HCT116 (cell line): ENCODE measurements around the gene GPC1. TPM values are rescaled to one million over a fixed set of nuclear protein-coding genes. Genes with fewer than 3 reads are reported as not detected.

Experiments used
- ATAC-seq: fragments of 200-7000 bp; cut with Tn5 transposase; 2 replicates; pipeline ENCODE4 v1.9.1; 2020; ENCODE audit warnings: mild to moderate bottlenecking, moderate library complexity
- BruUV-seq: library from RNA; stranded (reverse); fragments of 400-500 nt; replicated peaks from 2 replicates; lab custom pipeline; 2021; lab: Mats Ljungman, UMichigan
- CTCF ChIA-PET: fragments of 300-600 bp; sonication (Branson Sonifier 250); formaldehyde crosslinking; loops from one replicate; lab custom pipeline; 2021; ENCODE audit warnings: antibody characterized with exemption; lab: Charles Lee
- POLR2A ChIA-PET: fragments of 300-600, 350-600 bp; sonication (Branson Sonifier 250); formaldehyde crosslinking; loops from one replicate; lab custom pipeline; 2021; ENCODE audit warnings: antibody characterized with exemption; lab: Charles Lee
- RAD21 ChIA-PET, 2 experiments: fragments of 300-600 bp; sonication (Branson Sonifier 250); formaldehyde crosslinking; loops; one replicate each; lab custom pipeline; 2023; ENCODE audit warnings: low total read pairs in 2 of 2; ENCODE audit not compliant: uncharacterized antibody in 2 of 2, unreplicated experiment in 2 of 2, low non-redundant PET in 1 of 2; lab: Charles Lee
- DNase-seq: peaks from one replicate; pipeline ENCODE4 v3.0.0-alpha.2; 2010; ENCODE audit warnings: low read depth, low spot score
- H2AFZ ChIP-seq: fragments of 200-600 bp; shearing (Covaris generic), sonication (generic); 2 replicates; pipeline ENCODE4 v1.6.1; 2017; ENCODE audit warnings: low read depth, mixed run types, mixed read lengths, antibody characterized with exemption, low read length; ENCODE audit not compliant: poor library complexity, severe bottlenecking
- H3K27ac ChIP-seq: 2 replicates; pipeline ENCODE4 v1.5.1; 2012; ENCODE audit warnings: low read depth, low read length
- H3K27me3 ChIP-seq: fragments of 200-600 bp; sonication (generic); 2 replicates; pipeline ENCODE4 v1.6.1; 2016; ENCODE audit warnings: mixed run types, low read length, mixed read lengths; ENCODE audit not compliant: insufficient read depth
- H3K36me3 ChIP-seq, 2 experiments: fragments of 200-500 bp in 1 of 2; fragments of 200-600 bp in 1 of 2; sonication (Bioruptor generic) in 1 of 2; sonication (generic) in 1 of 2; 2 replicates each; pipeline versions ENCODE4 v1.5.1 to v1.6.1; 2014 to 2016; ENCODE audit warnings: low read length in 2 of 2, inconsistent platforms in 1 of 2, mixed read lengths in 1 of 2, mixed run types in 1 of 2; ENCODE audit not compliant: insufficient read depth in 2 of 2, control insufficient read depth in 1 of 2
- H3K4me1 ChIP-seq, 2 experiments: fragments of 200-600 bp in 1 of 2; sonication (generic) in 1 of 2; 2 replicates each; pipeline versions ENCODE4 v1.5.1 to v1.6.1; 2012 to 2017; ENCODE audit warnings: low read length in 2 of 2, inconsistent platforms in 1 of 2, mild to moderate bottlenecking in 1 of 2, mixed read lengths in 1 of 2, mixed run types in 1 of 2, moderate library complexity in 1 of 2; ENCODE audit not compliant: insufficient read depth in 2 of 2, control insufficient read depth in 1 of 2
- H3K4me2 ChIP-seq: fragments of 200-600 bp; sonication (generic); 2 replicates; pipeline ENCODE4 v1.6.1; 2017; ENCODE audit warnings: mixed run types, low read length, mixed read lengths
- H3K4me3 ChIP-seq, 2 experiments: fragments of 200-600 bp in 1 of 2; sonication (generic) in 1 of 2; replicated peaks in 1 of 2; 2 replicates each; pipeline ENCODE4 v1.5.1; 2011 to 2016; ENCODE audit warnings: low read length in 2 of 2, control low read depth in 1 of 2, low read depth in 1 of 2, mild to moderate bottlenecking in 1 of 2, mixed read lengths in 1 of 2, mixed run types in 1 of 2
- H3K79me2 ChIP-seq: fragments of 200-600 bp; sonication (generic); 2 replicates; pipeline ENCODE4 v1.6.1; 2017; ENCODE audit warnings: mild to moderate bottlenecking, mixed run types, low read length, moderate library complexity, mixed read lengths; ENCODE audit not compliant: insufficient read depth
- H3K9ac ChIP-seq: fragments of 200-600 bp; sonication (generic); 2 replicates; pipeline ENCODE4 v1.6.1; 2016; ENCODE audit warnings: low read length, mixed read lengths
- H3K9me2 ChIP-seq: fragments of 200-600 bp; sonication (generic), shearing (Covaris generic); 2 replicates; pipeline ENCODE4 v1.6.1; 2017; ENCODE audit warnings: mixed run types, mild to moderate bottlenecking, moderate library complexity; ENCODE audit not compliant: insufficient read depth
- H3K9me3 ChIP-seq, 2 experiments: fragments of 200-500 bp in 1 of 2; fragments of 200-600 bp in 1 of 2; sonication (Bioruptor generic) in 1 of 2; sonication (generic) in 1 of 2; 2 replicates each; pipeline ENCODE4 v1.6.1; 2014 to 2017; ENCODE audit warnings: low read length in 2 of 2, mixed read lengths in 2 of 2, inconsistent platforms in 1 of 2, low read depth in 1 of 2, mild to moderate bottlenecking in 1 of 2, mixed run types in 1 of 2, moderate library complexity in 1 of 2; ENCODE audit not compliant: control insufficient read depth in 1 of 2, insufficient read depth in 1 of 2
- H4K20me1 ChIP-seq: fragments of 200-600 bp; sonication (generic), shearing (Covaris generic); 2 replicates; pipeline ENCODE4 v1.6.1; 2017; ENCODE audit warnings: mixed run types, mild to moderate bottlenecking, moderate library complexity; ENCODE audit not compliant: insufficient read depth
- CBX3 ChIP-seq: IDR thresholded peaks from 2 replicates; pipeline ENCODE4 v1.6.1; 2012; ENCODE audit warnings: low read depth
- ELF1 ChIP-seq: IDR thresholded peaks from 2 replicates; pipeline ENCODE4 v1.6.1; 2012; ENCODE audit warnings: low read depth, borderline replicate concordance
- FOSL1 ChIP-seq: IDR thresholded peaks from 2 replicates; pipeline ENCODE4 v1.6.1; 2012; ENCODE audit warnings: low read depth
- POLR2A ChIP-seq: IDR thresholded peaks from 2 replicates; pipeline ENCODE4 v1.7.0; 2011; ENCODE audit warnings: borderline replicate concordance; ENCODE audit not compliant: insufficient read depth, insufficient read length; ENCODE audit errors: extremely low read depth
- RAD21 ChIP-seq: IDR thresholded peaks from 2 replicates; pipeline ENCODE4 v1.6.1; 2012; ENCODE audit warnings: low read depth, mild to moderate bottlenecking
- SIN3A ChIP-seq: IDR thresholded peaks from 2 replicates; pipeline ENCODE4 v1.6.1; 2012; ENCODE audit warnings: low read depth
- YY1 ChIP-seq: IDR thresholded peaks from 2 replicates; pipeline ENCODE4 v1.6.1; 2011; ENCODE audit warnings: low read length, low read depth, moderate library complexity, mild to moderate bottlenecking; ENCODE audit not compliant: insufficient replicate concordance; ENCODE audit errors: extremely low read depth
- ZNF274 ChIP-seq: fragments of 200-500 bp; sonication (Bioruptor generic); IDR thresholded peaks from 2 replicates; pipeline ENCODE4 v1.6.1; 2014; ENCODE audit warnings: mild to moderate bottlenecking, low read depth, low read length, inconsistent platforms
- intact Hi-C: fragments of 100-400 bp; cut with micrococcal nuclease; formaldehyde crosslinking; loops from 2 replicates; pipeline ENCODE4 v1.10.0; 2022
- total RNA-seq: library from RNA; stranded (reverse); gene quantifications from one replicate; pipeline ENCODE4 v1.2.1, GENCODE V29; 2021; ENCODE audit not compliant: unreplicated experiment
- TF ChIP-seq, protein P1 (sequence below): IDR thresholded peaks from 2 replicates; pipeline ENCODE4 v1.6.1; 2011; ENCODE audit warnings: mild to moderate bottlenecking, low read length, moderate library complexity; ENCODE audit not compliant: insufficient replicate concordance; ENCODE audit errors: extremely low read depth
- TF ChIP-seq, protein P2 (sequence below), 3 experiments: fragments of 200-600 bp in 1 of 3; sonication (generic) in 1 of 3; IDR thresholded peaks in 2 of 3; conservative IDR thresholded peaks in 1 of 3; 2 replicates each; pipeline ENCODE4 v1.5.1; 2012 to 2017; ENCODE audit warnings: low read depth in 2 of 3, low read length in 2 of 3, antibody characterized with exemption in 1 of 3, borderline replicate concordance in 1 of 3, control low read depth in 1 of 3, mild to moderate bottlenecking in 1 of 3, mixed read lengths in 1 of 3, mixed run types in 1 of 3, moderate library complexity in 1 of 3; ENCODE audit not compliant: insufficient read depth in 1 of 3
- TF ChIP-seq, protein P3 (sequence below): IDR thresholded peaks from 2 replicates; pipeline ENCODE4 v1.6.1; 2012

The GPC1 gene
- total RNA-seq, 1 experiment from 2014 or later, result 79.1 TPM

DNA sequence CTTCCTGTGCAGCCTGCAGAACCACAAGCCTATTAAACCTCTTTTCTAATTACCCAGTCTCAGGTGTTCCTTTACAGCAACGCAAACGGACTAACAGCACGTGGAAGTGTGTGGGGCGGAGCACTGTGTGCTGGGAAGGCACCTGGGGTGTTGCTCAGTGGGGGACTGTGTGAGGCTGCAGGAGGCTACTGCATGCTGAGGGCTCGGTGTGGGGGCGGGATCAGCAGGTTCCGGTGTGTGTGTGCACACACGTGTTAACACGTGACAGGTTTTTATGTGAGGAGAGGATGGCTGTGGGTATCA lies 63.4 kb downstream of the GPC1 start (continued):
- TF ChIP-seq ELF1 (no peak), CBX3 (no peak)
- TF ChIP-seq, all 23 proteins: peak for 0

DNA sequence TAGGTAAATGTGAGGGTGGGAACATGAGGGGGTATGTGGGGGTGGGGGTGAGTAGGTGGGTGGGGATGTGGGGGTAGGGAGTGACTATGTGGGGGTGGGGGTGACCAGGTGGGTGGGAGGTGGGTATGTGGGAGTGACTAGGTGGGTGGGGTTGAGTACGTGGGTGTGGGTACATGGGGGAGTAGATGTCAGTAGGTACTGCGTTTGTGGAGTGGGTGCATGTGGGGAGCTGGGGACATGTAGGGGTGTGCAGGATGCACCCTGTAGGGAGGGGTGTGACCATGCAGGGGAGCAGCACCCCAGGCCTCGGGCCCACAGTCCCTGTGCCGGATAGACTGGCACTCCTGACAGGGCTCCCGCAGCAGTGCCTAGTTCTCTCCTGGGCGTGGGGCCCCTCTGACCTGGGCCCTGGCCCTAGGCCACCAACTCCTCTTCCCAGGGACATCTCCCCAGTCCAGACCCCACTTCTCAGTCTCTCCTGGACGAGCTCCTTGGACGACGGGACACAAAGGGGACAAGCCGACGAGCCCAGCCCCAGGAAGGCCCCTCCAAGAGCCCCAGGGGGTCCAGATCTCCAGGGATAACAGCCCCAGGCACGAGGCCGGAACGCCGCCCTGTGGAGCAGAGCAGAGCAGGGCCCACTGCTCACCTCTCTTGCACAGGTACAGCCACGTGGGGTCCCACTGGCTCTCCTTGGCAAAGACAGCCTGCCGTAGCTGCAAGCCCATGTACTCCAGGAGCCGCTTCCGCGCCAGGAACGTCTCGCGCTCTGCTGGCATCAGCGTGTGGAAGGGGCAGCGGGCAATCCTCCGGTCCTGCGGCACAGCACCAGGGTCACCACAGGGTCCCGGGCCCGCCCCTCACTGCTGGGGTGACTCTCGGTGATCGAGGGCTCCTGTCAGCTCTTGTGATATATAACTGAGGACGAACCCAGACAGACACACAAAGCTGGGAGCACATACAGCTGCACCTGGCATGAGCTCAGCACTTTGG lies 64.1 kb downstream of the GPC1 start:
- H3K79me2 ChIP-seq, result no peaks in the 10 kb centered on the region
- no peak overlapping the region for H3K27ac ChIP-seq
- H3K4me3 ChIP-seq, result no peak overlapping the region
- H2AFZ ChIP-seq, result no peak overlapping the region
- no peak overlapping the region for H3K9ac ChIP-seq
- no TSS peak for BruUV-seq
- H3K4me2 ChIP-seq, result no peak overlapping the region
- no peaks in the 10 kb centered on the region for H4K20me1 ChIP-seq
- ChIA-PET CTCF (no interaction called here), POLR2A (no interaction called here), RAD21 (no interaction called here)
- no peaks in the 10 kb centered on the region for H3K36me3 ChIP-seq
- intact Hi-C loops, result loop anchor here (5.0 kb wide), 1 partner anchor 208 kb away; no protein-coding TSS in a partner anchor
- H3K9me2 ChIP-seq, result no peaks in the 10 kb centered on the region
- H3K9me3 ChIP-seq, result no peaks in the 10 kb centered on the region
- TF ChIP-seq FOSL1, result no peak
- TF ChIP-seq SIN3A, result no peak
- TF ChIP-seq, protein P1, sequence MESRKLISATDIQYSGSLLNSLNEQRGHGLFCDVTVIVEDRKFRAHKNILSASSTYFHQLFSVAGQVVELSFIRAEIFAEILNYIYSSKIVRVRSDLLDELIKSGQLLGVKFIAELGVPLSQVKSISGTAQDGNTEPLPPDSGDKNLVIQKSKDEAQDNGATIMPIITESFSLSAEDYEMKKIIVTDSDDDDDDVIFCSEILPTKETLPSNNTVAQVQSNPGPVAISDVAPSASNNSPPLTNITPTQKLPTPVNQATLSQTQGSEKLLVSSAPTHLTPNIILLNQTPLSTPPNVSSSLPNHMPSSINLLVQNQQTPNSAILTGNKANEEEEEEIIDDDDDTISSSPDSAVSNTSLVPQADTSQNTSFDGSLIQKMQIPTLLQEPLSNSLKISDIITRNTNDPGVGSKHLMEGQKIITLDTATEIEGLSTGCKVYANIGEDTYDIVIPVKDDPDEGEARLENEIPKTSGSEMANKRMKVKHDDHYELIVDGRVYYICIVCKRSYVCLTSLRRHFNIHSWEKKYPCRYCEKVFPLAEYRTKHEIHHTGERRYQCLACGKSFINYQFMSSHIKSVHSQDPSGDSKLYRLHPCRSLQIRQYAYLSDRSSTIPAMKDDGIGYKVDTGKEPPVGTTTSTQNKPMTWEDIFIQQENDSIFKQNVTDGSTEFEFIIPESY, result no peak
- TF ChIP-seq, protein P2, sequence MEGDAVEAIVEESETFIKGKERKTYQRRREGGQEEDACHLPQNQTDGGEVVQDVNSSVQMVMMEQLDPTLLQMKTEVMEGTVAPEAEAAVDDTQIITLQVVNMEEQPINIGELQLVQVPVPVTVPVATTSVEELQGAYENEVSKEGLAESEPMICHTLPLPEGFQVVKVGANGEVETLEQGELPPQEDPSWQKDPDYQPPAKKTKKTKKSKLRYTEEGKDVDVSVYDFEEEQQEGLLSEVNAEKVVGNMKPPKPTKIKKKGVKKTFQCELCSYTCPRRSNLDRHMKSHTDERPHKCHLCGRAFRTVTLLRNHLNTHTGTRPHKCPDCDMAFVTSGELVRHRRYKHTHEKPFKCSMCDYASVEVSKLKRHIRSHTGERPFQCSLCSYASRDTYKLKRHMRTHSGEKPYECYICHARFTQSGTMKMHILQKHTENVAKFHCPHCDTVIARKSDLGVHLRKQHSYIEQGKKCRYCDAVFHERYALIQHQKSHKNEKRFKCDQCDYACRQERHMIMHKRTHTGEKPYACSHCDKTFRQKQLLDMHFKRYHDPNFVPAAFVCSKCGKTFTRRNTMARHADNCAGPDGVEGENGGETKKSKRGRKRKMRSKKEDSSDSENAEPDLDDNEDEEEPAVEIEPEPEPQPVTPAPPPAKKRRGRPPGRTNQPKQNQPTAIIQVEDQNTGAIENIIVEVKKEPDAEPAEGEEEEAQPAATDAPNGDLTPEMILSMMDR (IDR thresholded peaks at IDR 0.05 in 2 of 3, conservative IDR thresholded peaks at IDR 0.05 in 1 of 3; ENCODE audit: borderline replicate concordance in 1 of 3, insufficient read depth in 1 of 3, low read depth in 2 of 3, low read length in 2 of 3), result no peak
- no peak for TF ChIP-seq ZNF274
- no peak for TF ChIP-seq YY1
- TF ChIP-seq POLR2A, result no peak
- TF ChIP-seq RAD21, result no peak
- TF ChIP-seq, protein P3, sequence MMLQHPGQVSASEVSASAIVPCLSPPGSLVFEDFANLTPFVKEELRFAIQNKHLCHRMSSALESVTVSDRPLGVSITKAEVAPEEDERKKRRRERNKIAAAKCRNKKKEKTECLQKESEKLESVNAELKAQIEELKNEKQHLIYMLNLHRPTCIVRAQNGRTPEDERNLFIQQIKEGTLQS, result no peak
- H3K4me1 ChIP-seq, result no peaks in the 10 kb centered on the region
- ATAC-seq, result no peak
- H3K27me3 ChIP-seq, result no peaks in the 10 kb centered on the region
- DNase-seq, result no peak
